ENCODE data around the gene KCNA10.

Gene KCNA10

DNA sequence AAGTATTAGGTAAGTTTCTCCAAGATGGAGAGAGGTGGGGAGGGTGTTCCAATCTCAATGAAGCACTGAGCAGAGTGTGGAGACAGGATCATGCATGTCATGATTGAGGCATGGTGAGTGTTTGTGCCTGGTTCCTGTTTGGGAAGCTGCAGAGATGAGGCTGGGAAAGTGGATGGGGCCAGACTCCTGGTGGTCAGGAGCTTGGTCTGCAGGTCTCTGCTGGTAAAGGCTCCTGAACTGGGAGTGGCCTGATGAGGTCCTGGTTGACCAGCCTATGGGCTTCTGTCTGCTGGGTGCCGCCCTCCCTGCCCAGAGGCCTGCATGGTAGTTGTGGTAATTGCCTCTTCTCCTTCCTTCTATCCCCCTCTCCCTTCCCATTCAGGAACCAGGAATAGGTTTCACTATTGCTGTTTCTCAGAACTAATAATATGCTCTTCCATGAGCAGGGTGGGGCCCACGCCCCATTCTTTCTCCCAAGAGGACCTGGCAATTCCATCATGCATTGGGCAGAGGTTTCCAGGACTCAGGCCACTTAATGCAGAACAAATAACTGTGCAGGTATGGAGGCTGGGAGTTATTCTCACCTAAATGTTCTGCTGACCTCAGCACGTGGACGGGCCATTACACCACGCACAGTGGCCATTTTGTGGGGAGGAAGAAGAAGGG is 43.5 kb downstream of the KCNA10 start:
- FAIRE-seq = no peak
- DNase-seq (ENCODE audit: insufficient read length) = no peak

DNA sequence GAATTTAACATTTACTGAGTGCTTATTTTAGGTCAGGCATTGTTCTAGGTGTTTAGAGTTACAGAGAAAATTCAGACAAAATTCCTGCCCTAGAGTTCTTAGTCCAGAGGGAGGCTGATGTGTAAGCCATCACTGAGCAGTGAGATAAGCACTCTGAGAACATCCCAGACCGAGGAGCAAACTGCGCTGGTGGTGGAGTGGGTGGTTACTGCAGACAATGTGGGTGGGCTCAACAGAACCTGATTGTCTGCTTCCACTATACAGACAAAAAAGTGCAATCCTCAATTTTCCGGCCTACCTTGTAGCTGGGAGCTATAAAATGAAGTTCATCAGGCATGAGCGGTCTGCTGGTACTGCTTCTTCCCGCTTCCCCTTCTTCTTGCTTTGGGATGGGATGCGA is 44.5 kb downstream of the KCNA10 start:
- TF ChIP-seq TAF1 (IDR thresholded peaks at IDR 0.05; ENCODE audit: borderline replicate concordance, low read depth, low read length) (no peak), POLR2A (IDR thresholded peaks at IDR 0.05; ENCODE audit: low read depth, low read length) (no peak), POLR2AphosphoS5 (IDR thresholded peaks at IDR 0.05; ENCODE audit: low read depth, low read length) (no peak)
- DNase-seq (ENCODE audit: insufficient read length) (no peak), FAIRE-seq (no peak)

More for the DNA sequence above, 43.5 kb downstream of the KCNA10 start:
- TF ChIP-seq POLR2A (IDR thresholded peaks at IDR 0.05; ENCODE audit: low read depth, low read length) (no peak), TAF1 (IDR thresholded peaks at IDR 0.05; ENCODE audit: borderline replicate concordance, low read depth, low read length) (no peak), POLR2AphosphoS5 (IDR thresholded peaks at IDR 0.05; ENCODE audit: low read depth, low read length) (no peak)

DNA sequence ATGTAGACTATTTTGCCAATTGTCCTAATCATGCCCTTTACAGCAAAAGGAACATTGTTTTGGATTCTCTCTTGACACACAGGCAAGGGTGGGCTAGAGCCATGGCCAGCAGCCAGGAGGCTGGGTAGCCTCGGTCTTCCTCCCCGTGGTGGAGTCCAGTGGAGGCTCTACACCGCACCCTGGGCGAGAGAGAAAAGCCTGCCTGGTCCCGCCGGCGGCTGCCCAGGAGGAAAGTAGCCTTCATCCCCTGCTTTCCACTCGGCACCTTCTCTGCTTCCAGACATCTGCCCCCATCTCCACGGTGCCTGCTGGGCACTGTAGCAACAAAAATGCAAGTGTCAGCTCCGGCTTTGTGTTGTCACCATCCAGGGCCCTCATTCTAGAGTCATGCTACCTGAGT is 46.4 kb downstream of the KCNA10 start:
- DNase-seq (ENCODE audit: insufficient read length) = no peak
- FAIRE-seq = no peak
- no peak for TF ChIP-seq TAF1 (IDR thresholded peaks at IDR 0.05; ENCODE audit: borderline replicate concordance, low read depth, low read length)
- no peak for TF ChIP-seq POLR2AphosphoS5 (IDR thresholded peaks at IDR 0.05; ENCODE audit: low read depth, low read length)
- no peak for TF ChIP-seq POLR2A (IDR thresholded peaks at IDR 0.05; ENCODE audit: low read depth, low read length)

DNA sequence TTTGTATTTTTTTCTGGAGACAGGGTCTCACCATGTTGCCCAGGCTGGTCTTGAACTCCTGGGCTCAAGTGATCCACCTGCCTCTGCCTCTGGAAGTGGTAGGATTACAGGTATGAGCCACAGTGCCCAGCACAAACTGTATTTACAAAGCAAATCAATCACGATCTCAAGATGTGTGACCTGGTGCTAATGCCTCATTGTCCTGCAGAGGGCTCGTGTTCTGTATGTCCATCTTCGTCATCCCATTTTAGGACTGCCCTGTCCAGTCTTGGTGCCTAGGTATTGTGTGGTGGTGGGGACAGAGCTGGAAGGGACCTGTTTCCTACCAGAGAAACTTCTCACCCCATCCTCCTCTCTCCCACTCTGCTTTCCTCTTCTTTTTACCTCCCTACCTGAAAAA is 47.8 kb downstream of the KCNA10 start:
- no peak for FAIRE-seq
- TF ChIP-seq POLR2AphosphoS5 (IDR thresholded peaks at IDR 0.05; ENCODE audit: low read depth, low read length) (no peak), TAF1 (IDR thresholded peaks at IDR 0.05; ENCODE audit: borderline replicate concordance, low read depth, low read length) (no peak), POLR2A (IDR thresholded peaks at IDR 0.05; ENCODE audit: low read depth, low read length) (no peak)

More for the DNA sequence above, 47.8 kb downstream of the KCNA10 start:
- DNase-seq (ENCODE audit: insufficient read length) = no peak

All from GM12892 (cell line).